ENCODE data around the gene ACIN1. TPM values are rescaled to one million over a fixed set of nuclear protein-coding genes. Genes with fewer than 3 reads are reported as not detected.

The ACIN1 gene
- total and polyA plus RNA-seq, 9 of the 15 experiments (the other 6 are each of a cell fraction or from before 2014, with no cell fraction given): 5.0 to 196 (median 129) TPM

GRCh38 chr14:23079716-23080115 is 15.2 kb downstream of the ACIN1 start:
- no peak for FAIRE-seq
- WGBS (ENCODE audit: insufficient coverage, low coverage, missing lambda C conversion rate): 61% methylated on average over 2 of the region's 2 CpGs
- H3K36me3 ChIP-seq (ENCODE audit: control insufficient read depth, insufficient read depth, low read length): peaks cover 99% of the 10 kb centered on the region

More at GRCh38 chr14:23079716-23080115, 15.2 kb downstream of the ACIN1 start:
- DNase-seq (ENCODE audit: extremely low read depth in 1 of 4, low spot score in 3 of 4) (no peak), ATAC-seq (no peak)
- CTCF ChIA-PET (ENCODE audit: low intra/inter-chr PET ratio): no interaction called here
- TF ChIP-seq SP2 (IDR thresholded peaks at IDR 0.05; ENCODE audit: extremely low read depth, low read depth, low read length, poor library complexity, severe bottlenecking): no peak
- TF ChIP-seq, protein P1, sequence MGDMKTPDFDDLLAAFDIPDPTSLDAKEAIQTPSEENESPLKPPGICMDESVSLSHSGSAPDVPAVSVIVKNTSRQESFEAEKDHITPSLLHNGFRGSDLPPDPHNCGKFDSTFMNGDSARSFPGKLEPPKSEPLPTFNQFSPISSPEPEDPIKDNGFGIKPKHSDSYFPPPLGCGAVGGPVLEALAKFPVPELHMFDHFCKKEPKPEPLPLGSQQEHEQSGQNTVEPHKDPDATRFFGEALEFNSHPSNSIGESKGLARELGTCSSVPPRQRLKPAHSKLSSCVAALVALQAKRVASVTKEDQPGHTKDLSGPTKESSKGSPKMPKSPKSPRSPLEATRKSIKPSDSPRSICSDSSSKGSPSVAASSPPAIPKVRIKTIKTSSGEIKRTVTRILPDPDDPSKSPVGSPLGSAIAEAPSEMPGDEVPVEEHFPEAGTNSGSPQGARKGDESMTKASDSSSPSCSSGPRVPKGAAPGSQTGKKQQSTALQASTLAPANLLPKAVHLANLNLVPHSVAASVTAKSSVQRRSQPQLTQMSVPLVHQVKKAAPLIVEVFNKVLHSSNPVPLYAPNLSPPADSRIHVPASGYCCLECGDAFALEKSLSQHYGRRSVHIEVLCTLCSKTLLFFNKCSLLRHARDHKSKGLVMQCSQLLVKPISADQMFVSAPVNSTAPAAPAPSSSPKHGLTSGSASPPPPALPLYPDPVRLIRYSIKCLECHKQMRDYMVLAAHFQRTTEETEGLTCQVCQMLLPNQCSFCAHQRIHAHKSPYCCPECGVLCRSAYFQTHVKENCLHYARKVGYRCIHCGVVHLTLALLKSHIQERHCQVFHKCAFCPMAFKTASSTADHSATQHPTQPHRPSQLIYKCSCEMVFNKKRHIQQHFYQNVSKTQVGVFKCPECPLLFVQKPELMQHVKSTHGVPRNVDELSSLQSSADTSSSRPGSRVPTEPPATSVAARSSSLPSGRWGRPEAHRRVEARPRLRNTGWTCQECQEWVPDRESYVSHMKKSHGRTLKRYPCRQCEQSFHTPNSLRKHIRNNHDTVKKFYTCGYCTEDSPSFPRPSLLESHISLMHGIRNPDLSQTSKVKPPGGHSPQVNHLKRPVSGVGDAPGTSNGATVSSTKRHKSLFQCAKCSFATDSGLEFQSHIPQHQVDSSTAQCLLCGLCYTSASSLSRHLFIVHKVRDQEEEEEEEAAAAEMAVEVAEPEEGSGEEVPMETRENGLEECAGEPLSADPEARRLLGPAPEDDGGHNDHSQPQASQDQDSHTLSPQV (IDR thresholded peaks at IDR 0.05): peak; percentile 45
- peak overlapping the region; percentile 4 to 64; a peak in 2 of 4 replicates for H3K9ac ChIP-seq (ENCODE audit: insufficient read depth in 1 of 2, low read depth in 2 of 2, low read length in 2 of 2)
- H3K4me1 ChIP-seq (replicated peaks in 1 of 2; ENCODE audit: control insufficient read depth in 2 of 2, insufficient read depth in 2 of 2, low read length in 2 of 2): peaks cover 6 to 28% of the 10 kb centered on the region in 2 experiments; a peak in 3 of 5 replicates
- intact Hi-C loops (cut with micrococcal nuclease) (loop anchor here (2.0 kb wide), 1 partner anchor 15 kb away; the partner anchor contains the start of genes ACIN1 and C14orf119), in situ Hi-C loops (cut with MboI) (no loop called here)
- H2AFZ ChIP-seq (ENCODE audit: low read depth, low read length): no peak overlapping the region
- H3K27me3 ChIP-seq (ENCODE audit: control insufficient read depth in 2 of 2, insufficient read depth in 2 of 2, low read length in 2 of 2): no peaks in the 10 kb centered on the region
- H3K27ac ChIP-seq (ENCODE audit: extremely low read depth, low read depth, low read length): peak overlapping the region; percentile 71; the same call in 2 of the 3 replicates
- no peaks in the 10 kb centered on the region for H4K20me1 ChIP-seq (replicated peaks; ENCODE audit: control insufficient read depth, insufficient read depth, low read length)
- H3K4me3 ChIP-seq: no peak overlapping the region
- H3K9me3 ChIP-seq (replicated peaks; ENCODE audit: control insufficient read depth, insufficient read depth, low read depth, low read length): no peaks in the 10 kb centered on the region
- H3K9me1 ChIP-seq (ENCODE audit: control insufficient read depth, insufficient read depth, low read length): no peaks in the 10 kb centered on the region
- POLR2A ChIA-PET: interaction anchor here (0.6 to 5.1 kb wide), 5 partner anchors 8 to 241 kb away, joined by 3 to 34 read pairs (median 7); partner anchors contain the start of genes ACIN1, C14orf119 and PABPN1
- H3K4me2 ChIP-seq (ENCODE audit: insufficient read depth, low read length): 0 out of 2 replicates have a peak overlapping the region, but pooled peaks have one; percentile 19
- H3K79me2 ChIP-seq (ENCODE audit: control insufficient read depth, insufficient read depth, low read length): peaks cover 11% of the 10 kb centered on the region; the same call in 2 of the 3 replicates
- no TSS peak for BruUV-seq (replicated peaks)

Data from K562 (cell line).